OCI-LY3 (cell line): Measurements from ENCODE around the gene MBOAT7.

Source experiments
- EZH2phosphoT487 ChIP-seq: fragments of 200-600 bp; shearing (Covaris generic); IDR thresholded peaks from 2 replicates; pipeline ENCODE4 v1.6.1; 2018; ENCODE audit warnings: antibody characterized with exemption, mixed run types, low read depth
- TF ChIP-seq, protein P1 (sequence below): fragments of 200-600, 300-600 bp; sonication (generic); IDR thresholded peaks from 2 replicates; pipeline ENCODE4 v1.5.1; 2014; ENCODE audit warnings: antibody characterized with exemption, low read length, low read depth

GRCh38 chr19:54229146-54229545 is 39.8 kb upstream of the MBOAT7 start:
- TF ChIP-seq, protein P1, sequence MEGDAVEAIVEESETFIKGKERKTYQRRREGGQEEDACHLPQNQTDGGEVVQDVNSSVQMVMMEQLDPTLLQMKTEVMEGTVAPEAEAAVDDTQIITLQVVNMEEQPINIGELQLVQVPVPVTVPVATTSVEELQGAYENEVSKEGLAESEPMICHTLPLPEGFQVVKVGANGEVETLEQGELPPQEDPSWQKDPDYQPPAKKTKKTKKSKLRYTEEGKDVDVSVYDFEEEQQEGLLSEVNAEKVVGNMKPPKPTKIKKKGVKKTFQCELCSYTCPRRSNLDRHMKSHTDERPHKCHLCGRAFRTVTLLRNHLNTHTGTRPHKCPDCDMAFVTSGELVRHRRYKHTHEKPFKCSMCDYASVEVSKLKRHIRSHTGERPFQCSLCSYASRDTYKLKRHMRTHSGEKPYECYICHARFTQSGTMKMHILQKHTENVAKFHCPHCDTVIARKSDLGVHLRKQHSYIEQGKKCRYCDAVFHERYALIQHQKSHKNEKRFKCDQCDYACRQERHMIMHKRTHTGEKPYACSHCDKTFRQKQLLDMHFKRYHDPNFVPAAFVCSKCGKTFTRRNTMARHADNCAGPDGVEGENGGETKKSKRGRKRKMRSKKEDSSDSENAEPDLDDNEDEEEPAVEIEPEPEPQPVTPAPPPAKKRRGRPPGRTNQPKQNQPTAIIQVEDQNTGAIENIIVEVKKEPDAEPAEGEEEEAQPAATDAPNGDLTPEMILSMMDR, result no peak
- no peak for TF ChIP-seq EZH2phosphoT487
